NCI-H345 treated with DMSO at 0.1 percent for 48 hours (cell line): ENCODE results near the gene FERD3L.

ENCODE experiments used
- DNase-seq: peaks from one replicate; lab custom pipeline; 2025; ENCODE audit not compliant: unreplicated experiment; lab: John Stamatoyannopoulos, UW

FERD3L gene

DNA sequence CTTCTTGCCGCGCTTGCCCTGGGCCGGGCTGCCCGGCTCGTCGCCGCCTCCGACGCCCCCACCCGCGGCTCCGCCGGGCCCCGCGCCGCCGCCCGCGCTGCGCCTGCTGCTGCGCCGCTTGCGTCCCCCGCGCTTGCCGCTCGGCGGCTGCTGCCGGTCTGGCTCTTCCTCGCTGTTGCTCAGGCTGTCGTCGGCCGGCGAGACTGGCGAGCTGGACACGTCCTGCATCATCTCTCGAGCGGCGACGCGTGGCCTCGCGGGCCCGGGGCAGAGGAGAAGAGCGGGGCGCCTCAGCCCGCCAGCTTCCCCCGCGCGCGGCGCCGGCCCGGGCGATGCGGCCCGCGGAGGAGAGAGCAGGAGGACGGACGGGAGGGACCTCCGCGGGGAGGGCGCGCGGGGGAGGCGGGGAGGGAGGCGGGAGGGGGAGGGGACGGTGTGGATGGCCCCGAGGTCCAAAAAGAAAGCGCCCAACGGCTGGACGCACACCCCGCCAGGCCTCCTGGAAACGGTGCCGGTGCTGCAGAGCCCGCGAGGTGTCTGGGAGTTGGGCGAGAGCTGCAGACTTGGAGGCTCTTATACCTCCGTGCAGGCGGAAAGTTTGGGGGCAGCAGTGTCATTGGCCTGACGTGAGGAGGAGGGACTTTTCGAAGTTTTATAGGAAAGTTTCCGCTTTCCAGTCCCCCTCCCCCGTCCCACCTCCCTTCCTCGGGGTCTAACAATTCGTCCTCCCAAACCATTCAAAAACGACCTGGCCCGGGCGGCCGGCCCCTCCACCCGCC, 27.9 kb downstream of the FERD3L start, which contains the start of gene TWIST1:
Gene TWIST1 (minus strand): TSS at position 546 of the 779 bp plus-strand sequence. CDS start 315 bp downstream, at position 231.
- peak; percentile 51 for DNase-seq

DNA sequence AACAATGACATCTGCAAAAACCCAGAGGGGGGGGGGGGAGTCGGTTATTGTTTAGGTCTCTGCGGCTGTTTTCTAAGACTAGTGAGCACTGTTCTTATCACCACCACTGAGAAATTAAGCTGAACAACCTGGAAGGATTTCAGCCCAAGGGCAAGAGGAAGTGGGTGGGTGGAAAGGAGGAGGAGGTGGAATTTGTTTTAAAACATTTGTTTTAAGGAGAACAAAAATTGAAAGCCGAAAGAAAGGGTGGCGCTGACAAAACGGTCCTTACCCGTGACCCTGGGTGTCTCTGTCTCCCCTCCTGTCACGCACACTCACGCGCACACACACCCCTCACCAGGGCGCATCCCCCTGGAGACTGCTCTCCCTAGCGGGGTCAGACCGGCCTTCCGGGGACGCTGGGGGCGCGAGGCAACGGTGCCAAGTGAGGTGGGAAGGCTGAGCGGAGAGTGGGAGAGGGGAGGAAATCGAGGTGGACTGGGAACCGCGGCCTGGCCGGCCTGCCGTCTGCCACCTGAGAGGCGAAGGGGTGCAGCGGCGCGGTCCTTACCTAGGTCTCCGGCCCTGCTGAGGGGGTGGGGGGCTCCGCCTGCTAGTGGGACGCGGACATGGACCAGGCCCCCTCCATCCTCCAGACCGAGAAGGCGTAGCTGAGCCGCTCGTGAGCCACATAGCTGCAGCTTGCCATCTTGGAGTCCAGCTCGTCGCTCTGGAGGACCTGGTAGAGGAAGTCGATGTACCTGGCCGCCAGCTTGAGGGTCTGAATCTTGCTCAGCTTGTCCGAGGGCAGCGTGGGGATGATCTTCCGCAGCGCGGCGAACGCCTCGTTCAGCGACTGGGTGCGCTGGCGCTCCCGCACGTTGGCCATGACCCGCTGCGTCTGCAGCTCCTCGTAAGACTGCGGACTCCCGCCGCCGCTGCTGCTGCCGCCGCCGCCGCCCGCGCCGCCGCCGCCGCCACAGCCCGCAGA, 28.8 kb downstream of the FERD3L start:
- peak; percentile 51 for DNase-seq

DNA sequence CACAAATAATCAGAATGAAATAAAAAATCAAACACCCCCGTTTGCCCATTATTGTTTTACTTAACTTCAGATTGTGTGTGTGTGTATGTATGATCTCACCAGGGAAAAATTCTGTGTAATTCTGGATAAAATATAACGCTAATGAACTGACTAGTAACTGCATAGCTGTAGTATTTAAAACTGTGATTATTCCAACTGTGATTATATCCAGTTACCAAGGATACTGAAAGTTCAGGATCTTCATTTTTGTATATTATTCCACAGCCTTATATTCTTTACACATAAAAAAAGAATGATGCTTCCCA, 30.7 kb downstream of the FERD3L start:
- DNase-seq = no peak

DNA sequence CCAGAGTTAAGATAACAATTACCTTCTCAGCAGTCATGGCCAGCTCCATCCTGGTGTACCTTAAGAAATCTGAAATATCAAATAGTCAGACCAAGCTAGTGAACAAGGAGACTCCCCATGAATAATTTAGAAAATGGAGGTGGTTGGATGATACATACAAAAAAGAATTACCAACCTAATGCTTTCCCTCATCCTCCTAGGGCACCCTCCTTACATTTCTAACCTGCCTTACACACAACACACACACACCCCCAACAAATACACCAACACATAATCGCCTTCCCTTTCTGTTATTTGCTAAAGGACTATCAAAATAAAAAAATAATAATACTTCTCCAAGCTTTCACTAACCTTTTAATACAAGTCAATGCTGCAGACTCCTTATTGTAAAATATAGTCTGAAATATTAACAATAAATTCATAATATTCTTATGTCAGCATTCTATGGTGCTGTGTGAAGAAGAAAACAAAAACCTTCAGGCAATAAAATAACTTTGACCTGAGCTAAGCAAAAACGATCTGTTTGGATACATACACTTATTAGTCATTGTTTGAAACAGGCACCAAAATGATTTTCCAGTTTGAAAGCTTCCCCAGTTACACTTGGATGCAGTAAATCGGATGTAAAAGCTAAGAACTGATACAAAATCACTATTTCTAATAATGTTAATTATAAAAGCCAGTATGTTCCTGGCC, 31.2 kb downstream of the FERD3L start:
- no peak for DNase-seq

DNA sequence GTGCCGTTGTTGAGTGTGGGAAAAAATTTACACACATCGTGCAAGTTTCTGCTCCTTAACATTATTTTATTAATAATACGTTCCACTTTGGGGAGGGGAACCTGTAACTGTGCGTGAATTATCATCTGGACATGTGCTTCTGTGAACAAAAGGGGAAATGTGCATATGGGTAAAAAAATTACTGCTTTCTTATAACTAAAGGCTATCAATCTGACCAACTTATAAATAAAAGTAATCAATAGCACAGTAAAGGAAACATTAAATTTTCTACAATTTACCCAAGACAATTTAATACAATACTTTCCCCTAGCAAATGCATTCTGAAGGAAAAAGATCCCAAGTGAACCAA, 32.2 kb downstream of the FERD3L start:
- no peak for DNase-seq

GRCh38 chr7:19112274-19113001, 32.8 kb downstream of the FERD3L start:
- DNase-seq = no peak

DNA sequence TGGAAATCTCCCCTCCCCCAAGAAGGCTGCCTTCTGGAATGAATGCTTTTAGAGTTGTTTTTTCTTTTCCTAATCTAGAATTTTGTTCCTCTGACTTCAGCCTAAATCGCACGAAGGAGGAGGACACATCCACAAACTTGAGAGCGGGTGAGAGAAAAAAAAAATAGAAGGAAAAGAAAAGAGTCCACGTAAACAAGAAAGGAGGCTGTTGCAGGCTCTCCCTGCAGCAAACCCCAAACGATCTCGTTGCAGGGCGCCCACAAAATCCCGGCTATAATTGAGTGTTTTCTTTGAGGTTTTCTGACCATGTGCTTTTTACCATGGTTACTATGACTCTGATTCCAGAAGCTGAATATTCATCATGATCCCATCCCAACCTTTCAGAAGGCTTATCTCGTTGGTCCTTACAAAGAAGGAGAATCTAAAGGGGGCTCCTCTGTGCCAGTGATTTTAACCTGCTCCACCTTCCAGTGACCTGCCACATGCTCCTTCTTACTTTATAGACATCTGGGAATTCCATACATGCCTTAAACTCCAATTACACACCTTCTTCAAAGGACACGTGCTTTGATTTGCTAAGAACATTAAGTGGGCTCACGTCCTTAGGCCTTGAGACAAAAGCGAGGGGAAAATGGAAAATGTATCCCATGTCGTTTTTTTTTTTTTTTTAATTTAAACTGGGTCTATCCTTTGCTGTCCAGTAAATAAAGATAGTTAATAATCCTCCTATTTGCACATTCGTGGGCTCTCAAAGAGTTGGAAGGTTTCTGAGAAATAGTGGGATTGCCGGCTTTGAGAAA, 33.5 kb downstream of the FERD3L start:
- DNase-seq = no peak

DNA sequence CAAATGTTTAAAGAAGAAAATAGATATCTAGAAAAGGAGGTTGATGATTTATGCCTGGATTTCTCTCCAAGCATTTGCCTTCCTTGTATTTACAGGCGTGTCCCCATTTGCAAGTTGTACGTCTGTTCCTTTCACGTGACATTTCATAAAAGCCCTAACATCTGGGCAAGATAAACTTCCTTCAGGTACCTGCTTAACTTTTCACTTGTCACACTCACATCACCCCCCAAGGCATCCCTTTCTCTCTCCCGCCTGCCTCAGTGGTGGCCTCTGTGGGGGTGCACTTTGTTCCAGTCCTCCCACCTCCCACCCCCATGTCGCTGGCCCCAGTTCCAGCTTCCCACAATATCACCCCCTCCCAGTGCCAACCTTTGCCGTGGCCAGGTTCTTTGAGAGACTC, 34.4 kb downstream of the FERD3L start:
- DNase-seq = no peak

GRCh38 chr7:19110026-19110730, 35.0 kb downstream of the FERD3L start:
- DNase-seq = no peak

- DNase-seq = no peak
Observed at GRCh38 chr7:19109000-19109946, 35.9 kb downstream of the FERD3L start.

DNA sequence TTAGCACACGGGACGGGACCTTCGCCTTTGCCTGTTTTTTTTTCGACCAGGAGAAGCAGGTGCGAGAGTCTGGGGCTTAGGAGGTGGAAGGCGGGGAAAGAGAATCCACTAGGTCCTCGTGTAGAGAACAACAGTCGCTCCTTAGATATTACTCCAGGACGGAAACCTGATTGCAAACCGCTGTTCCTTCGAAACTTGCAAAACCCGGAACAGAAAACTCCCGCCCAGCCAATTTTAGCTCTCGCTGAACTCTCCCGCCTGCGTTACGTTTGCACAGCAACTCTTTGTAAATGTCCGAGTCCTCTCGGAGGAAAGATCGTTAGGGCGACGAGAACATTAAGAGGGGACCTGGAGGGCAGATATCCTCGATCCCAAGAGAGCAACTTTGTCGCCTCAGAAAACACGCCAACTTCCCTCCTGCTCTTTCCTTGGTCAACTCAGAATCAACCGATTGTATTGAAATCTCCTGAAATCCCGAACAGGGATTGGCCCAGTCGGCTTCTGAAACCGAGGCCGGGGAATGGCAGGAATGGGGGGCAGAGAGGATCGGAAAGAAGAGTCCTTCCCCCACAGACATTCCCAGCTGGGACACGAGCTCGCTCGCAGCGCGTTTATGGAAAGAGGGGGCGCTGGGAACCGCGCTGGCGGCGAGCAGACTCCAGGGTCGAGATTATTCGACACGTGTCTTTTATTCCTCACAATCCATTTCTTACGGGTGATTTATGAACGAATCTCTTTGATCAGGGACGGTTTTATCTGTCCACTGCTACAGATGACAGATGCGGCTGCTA, 37.7 kb downstream of the FERD3L start:
- DNase-seq = no peak

GRCh38 chr7:19107081-19107355, 38.2 kb downstream of the FERD3L start:
- no peak for DNase-seq

GRCh38 chr7:19106241-19107080, 38.8 kb downstream of the FERD3L start:
- DNase-seq = no peak

GRCh38 chr7:19105546-19105945, 39.7 kb downstream of the FERD3L start:
- no peak for DNase-seq

- no peak for DNase-seq
Observed at GRCh38 chr7:19104811-19105210, 40.4 kb downstream of the FERD3L start.

GRCh38 chr7:19102884-19103283, 42.3 kb downstream of the FERD3L start:
- DNase-seq = no peak

- no peak for DNase-seq
Observed at GRCh38 chr7:19101909-19102308, 43.3 kb downstream of the FERD3L start.
